Muscle layer of duodenum (tissue), 2 donors: Measurements from ENCODE around the gene MRPL20.
"Not testable (repeated sequence)": the region's sequence is repeated elsewhere in the genome, so short reads cannot be mapped to it uniquely, and the experiment has no call there.

Experiments used
- H3K27ac ChIP-seq: one replicate; pipeline ENCODE4 v1.7.0; 2013; ENCODE audit warnings: mild to moderate bottlenecking, low read length
- H3K27me3 ChIP-seq: one replicate; pipeline ENCODE4 v1.7.0; 2013; ENCODE audit warnings: low read depth, mild to moderate bottlenecking, control low read depth, low read length
- H3K36me3 ChIP-seq, 2 donors: one replicate each; pipeline ENCODE4 v1.7.0; 2013; ENCODE audit warnings: low read length in 2 of 2, control low read depth in 1 of 2, mild to moderate bottlenecking in 1 of 2; ENCODE audit not compliant: insufficient read depth in 2 of 2, control insufficient read depth in 1 of 2
- H3K4me1 ChIP-seq, 2 donors: one replicate each; pipeline ENCODE4 v1.7.0; 2013; ENCODE audit warnings: low read length in 2 of 2, mild to moderate bottlenecking in 2 of 2, control low read depth in 1 of 2, moderate library complexity in 1 of 2; ENCODE audit not compliant: insufficient read depth in 2 of 2, control insufficient read depth in 1 of 2
- H3K4me3 ChIP-seq, 2 donors: one replicate each; pipeline ENCODE4 v1.7.0; 2013; ENCODE audit warnings: low read length in 2 of 2, low read depth in 1 of 2, mild to moderate bottlenecking in 1 of 2
- H3K9me3 ChIP-seq, 2 donors: one replicate each; pipeline ENCODE4 v1.7.0; 2013; ENCODE audit warnings: low read length in 2 of 2, control low read depth in 1 of 2, mild to moderate bottlenecking in 1 of 2; ENCODE audit not compliant: control insufficient read depth in 1 of 2
- donor health status: healthy.

MRPL20 gene

GRCh38 chr1:1390675-1391074 lies 16.4 kb downstream of the MRPL20 start:
- H3K4me1 ChIP-seq, result peaks cover 0 to 6% of the 10 kb centered on the region in 2 donors
- no peak overlapping the region for H3K4me3 ChIP-seq
- H3K9me3 ChIP-seq, result no peaks in the 10 kb centered on the region
- no peaks in the 10 kb centered on the region for H3K27me3 ChIP-seq
- H3K36me3 ChIP-seq, result peaks cover 76 to 90% of the 10 kb centered on the region in 2 donors
- no peak overlapping the region for H3K27ac ChIP-seq

DNA sequence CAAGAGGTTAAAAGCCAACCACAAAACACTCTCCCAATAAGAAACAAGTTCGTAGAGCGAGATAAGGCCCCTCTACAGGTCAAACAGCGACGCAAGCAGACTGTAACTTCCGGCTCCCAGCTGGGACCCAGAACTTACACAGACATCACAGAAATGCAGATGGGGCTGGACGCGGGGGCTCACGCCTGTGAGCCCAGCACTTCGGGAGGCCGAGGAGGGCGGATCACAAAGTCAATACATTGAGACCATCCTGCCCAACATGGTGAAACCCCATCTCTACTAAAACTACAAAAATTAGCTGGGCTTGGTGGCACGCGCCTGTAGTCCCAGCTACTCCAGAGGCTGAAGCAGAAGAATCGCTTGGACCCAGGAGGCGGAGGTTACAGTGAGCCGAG lies 19.0 kb downstream of the MRPL20 start:
- no peaks in the 10 kb centered on the region for H3K9me3 ChIP-seq
- H3K4me3 ChIP-seq, result no peak overlapping the region
- H3K4me1 ChIP-seq, result no peaks in the 10 kb centered on the region
- H3K36me3 ChIP-seq, result peaks cover 59 to 71% of the 10 kb centered on the region in 2 donors
- H3K27me3 ChIP-seq, result no peaks in the 10 kb centered on the region
- no peak overlapping the region for H3K27ac ChIP-seq

DNA sequence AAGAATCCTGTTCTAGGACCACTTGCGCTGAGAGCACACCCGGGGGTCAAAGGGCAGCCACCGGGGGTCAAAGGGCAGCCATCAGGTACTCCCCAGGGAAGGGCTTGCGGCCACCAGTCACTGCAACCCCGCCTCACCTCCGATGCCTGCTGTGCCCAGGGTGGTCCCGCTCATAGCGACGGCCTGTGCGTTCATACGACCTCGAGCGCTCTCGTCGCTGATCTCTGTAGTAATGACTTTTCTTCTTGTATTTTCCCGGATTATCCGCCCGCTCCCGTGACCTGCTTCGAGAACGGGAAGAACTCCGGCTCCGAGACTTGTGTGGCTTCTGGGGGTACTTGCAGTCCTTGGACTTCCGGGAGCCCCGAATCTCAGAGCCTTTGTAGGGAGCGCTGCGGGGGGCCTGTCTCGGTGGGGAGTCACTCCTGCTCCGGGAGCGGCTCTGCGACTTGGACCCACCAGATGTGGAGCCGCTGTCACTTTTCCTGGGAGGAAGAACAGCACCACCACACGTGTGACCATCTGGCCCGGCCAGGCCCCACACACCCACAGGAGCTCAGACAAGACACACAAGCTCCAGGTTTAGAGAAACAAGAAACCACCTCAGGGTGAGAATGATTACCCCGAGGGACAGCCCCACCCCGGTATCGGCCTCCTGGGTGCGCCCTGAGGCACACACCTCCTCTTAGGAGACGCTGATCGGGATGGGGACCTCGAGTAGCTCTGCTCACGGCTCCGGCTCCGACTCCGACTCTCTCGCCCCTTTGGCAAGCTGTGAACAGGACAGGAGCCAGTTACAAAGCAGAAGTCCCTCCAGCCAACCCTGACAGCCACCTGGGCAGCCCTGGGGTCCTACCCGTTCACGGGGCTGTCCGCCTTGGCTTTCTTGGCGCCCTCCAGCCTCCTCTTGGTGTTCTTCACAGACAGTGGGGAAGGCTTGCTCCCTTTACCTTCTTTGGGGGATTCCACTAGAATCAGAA lies 19.7 kb downstream of the MRPL20 start:
- Histone ChIP-seq H3K4me1 (no peaks in the 10 kb centered on the region), H3K4me3 (no peak overlapping the region), H3K27ac (no peak overlapping the region), H3K36me3 (peaks cover 52 to 64% of the 10 kb centered on the region in 2 donors), H3K9me3 (no peaks in the 10 kb centered on the region), H3K27me3 (no peaks in the 10 kb centered on the region)

- Histone ChIP-seq H3K9me3 (no peaks in the 10 kb centered on the region), H3K4me1 (no peaks in the 10 kb centered on the region), H3K27me3 (no peaks in the 10 kb centered on the region), H3K27ac (no peak overlapping the region), H3K4me3 (no peak overlapping the region), H3K36me3 (peaks cover 38 to 58% of the 10 kb centered on the region in 2 donors)
Measured at GRCh38 chr1:1385931-1386330, 21.2 kb downstream of the MRPL20 start.

DNA sequence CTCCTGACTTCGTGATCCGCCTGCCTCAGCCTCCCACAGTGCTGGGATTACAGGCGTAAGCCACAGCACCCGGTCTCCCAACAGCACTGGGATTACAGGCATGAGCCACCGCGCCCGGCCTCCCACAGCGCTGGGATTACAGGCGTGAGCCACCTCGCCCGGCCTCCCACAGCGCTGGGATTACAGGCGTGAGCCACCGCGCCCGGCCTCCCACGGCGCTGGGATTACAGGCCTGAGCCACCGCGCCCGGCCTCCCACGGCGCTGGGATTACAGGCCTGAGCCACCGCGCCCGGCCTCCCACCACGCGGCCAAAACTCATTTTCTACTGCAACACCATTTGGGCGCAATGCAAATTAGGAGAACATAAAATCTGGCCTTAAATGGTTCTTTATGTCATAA lies 21.8 kb downstream of the MRPL20 start:
- not testable (repeated sequence) for H3K27me3 ChIP-seq, H3K27ac ChIP-seq, H3K4me1 ChIP-seq, H3K9me3 ChIP-seq, H3K4me3 ChIP-seq
- H3K36me3 ChIP-seq, result peaks cover 32 to 52% of the 10 kb centered on the region in 2 donors

GRCh38 chr1:1381294-1381693 lies 25.8 kb downstream of the MRPL20 start:
- Histone ChIP-seq H3K36me3 (peaks cover 5 to 13% of the 10 kb centered on the region in 2 donors), H3K9me3 (no peaks in the 10 kb centered on the region), H3K4me1 (peaks cover 0 to under 1% of the 10 kb centered on the region in 2 donors), H3K27me3 (no peaks in the 10 kb centered on the region), H3K4me3 (no peak overlapping the region), H3K27ac (no peak overlapping the region)

- Histone ChIP-seq H3K9me3 (no peaks in the 10 kb centered on the region), H3K4me3 (no peak overlapping the region), H3K4me1 (peaks cover 0 to 5% of the 10 kb centered on the region in 2 donors), H3K36me3 (peaks cover under 1 to 9% of the 10 kb centered on the region in 2 donors), H3K27me3 (no peaks in the 10 kb centered on the region), H3K27ac (no peak overlapping the region)
Measured at GRCh38 chr1:1380860-1381259, 26.2 kb downstream of the MRPL20 start.

DNA sequence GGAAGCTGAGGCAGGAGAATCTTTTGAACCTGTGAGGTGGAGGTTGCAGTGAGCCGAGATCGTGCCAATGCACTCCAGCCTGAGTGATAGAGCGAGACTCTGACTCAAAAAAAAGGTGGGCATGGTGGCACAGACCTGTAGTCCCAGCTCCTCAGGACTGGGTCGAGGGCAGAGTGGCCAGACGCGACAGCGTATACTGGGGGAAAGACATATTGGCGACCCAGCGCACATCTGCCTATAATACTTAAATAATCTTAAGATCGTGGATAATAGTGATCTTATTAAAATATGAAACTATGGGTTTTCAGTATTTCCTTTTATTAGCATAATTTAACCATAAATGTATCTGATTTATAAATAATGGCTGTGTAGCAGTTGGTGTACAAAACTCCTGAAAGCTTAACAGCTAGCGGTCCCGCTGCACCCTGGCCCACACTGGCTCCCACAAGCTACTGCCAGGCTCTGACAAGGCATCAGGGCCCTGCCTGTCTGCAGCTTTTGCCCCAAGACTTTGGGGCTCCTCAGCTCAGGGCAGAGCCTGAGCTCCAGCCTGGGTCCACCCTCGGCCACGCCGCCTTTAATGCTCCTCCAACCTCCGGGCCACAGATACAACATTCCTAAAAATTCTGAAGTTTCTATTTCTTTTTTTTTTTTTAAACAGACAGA lies 29.4 kb downstream of the MRPL20 start:
- H3K4me1 ChIP-seq, result peaks cover 6 to 24% of the 10 kb centered on the region in 2 donors
- H3K36me3 ChIP-seq, result peaks cover 0 to 18% of the 10 kb centered on the region in 2 donors
- H3K4me3 ChIP-seq, result no peak overlapping the region
- H3K9me3 ChIP-seq, result no peaks in the 10 kb centered on the region
- no peak overlapping the region for H3K27ac ChIP-seq
- no peaks in the 10 kb centered on the region for H3K27me3 ChIP-seq

GRCh38 chr1:1376551-1377226 lies 30.4 kb downstream of the MRPL20 start:
- Histone ChIP-seq H3K27ac (no peak overlapping the region), H3K4me3 (no peak overlapping the region), H3K4me1 (peaks cover 6 to 33% of the 10 kb centered on the region in 2 donors), H3K9me3 (no peaks in the 10 kb centered on the region), H3K27me3 (no peaks in the 10 kb centered on the region), H3K36me3 (peaks cover 0 to 17% of the 10 kb centered on the region in 2 donors)

DNA sequence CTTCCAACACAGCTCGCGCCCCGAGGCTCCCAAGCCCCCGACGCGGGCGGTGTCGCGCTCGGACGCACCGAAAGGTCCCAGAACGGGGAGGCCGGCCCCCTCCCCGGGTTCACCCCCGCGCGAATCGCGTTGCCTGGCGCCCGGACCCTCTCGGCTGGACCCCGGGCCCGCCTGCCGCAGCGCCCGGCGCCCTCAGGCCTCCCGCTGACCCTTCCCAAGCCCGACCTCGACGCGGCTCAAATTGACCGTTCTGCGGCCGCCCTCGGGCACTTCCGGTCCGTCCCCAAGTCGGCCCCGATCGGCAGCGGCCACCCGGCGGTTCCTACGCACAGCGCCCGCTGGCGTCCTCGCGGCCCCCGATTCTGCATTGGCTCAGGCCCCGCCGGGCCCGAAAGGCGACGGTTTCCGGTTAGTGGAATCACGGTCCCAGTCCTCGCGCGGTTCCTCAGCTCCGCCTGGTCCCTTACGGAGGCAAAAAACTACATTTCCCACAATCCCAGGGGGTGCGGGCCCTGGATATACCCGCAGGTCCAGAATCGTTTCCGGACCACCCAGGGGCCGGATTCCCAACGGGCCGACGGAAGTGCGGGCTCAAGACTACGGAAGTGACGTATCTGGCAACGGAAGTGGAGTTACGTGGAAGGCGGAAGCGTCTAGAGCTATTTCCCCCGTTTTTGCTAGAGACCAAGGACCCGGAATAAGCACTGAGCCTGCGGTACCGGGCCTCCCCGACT lies 32.0 kb downstream of the MRPL20 start, which contains the start of gene AURKAIP1:
TSS of gene AURKAIP1 (minus strand) at position 279 of the 734 bp plus-strand sequence. CDS start 451 bp downstream, outside the sequence.
- H3K4me1 ChIP-seq, result peaks cover 6 to 39% of the 10 kb centered on the region in 2 donors
- H3K27me3 ChIP-seq, result no peaks in the 10 kb centered on the region
- H3K36me3 ChIP-seq, result peaks cover 0 to 12% of the 10 kb centered on the region in 2 donors
- H3K27ac ChIP-seq, result peak within 1 kb of the TSS; percentile 85
- no peaks in the 10 kb centered on the region for H3K9me3 ChIP-seq
- peak within 1 kb of the TSS; percentile 67 to 85 for H3K4me3 ChIP-seq
